HG03432 (cell line): ENCODE results near the gene COL11A2.
A peak's percentile ranks its signal among the peaks of the same experiment; 100 is the strongest.
"Not testable (repeated sequence)": the region's sequence is repeated elsewhere in the genome, so short reads cannot be mapped to it uniquely, and the experiment has no call there.

Source experiments
- ATAC-seq: cut with Tn5 transposase; IDR thresholded peaks from one replicate; pipeline ENCODE4 v1.9.1; 2021; ENCODE audit warnings: mild to moderate bottlenecking, moderate library complexity; ENCODE audit not compliant: unreplicated experiment

The COL11A2 gene

DNA sequence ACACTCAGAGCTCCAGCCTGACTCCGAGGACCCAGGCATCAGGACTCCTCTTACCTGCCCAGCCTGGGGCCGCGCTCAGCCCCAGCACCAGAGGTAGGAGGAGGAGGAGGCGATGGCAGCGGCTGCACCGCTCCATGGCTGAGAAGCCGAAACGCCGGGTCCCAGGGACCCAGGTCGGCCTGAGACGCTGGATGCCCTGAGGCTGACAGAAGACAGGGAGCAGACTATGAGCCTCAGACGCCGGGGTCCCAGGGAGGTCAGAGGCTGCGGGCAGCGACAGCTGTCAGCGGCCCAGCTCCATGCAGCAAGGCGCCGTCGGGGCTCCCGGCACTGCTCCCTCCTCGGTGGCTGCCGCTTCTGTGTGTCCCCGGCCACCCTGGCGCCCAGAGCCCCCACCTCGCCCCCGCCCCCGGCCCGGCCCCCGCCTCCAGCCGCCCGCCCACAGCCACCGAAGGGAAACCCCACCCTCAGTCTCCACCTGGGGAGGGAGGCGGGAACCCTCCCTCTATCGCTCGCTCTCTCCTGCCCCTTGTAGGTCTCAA is at the start of gene COL11A2:
Gene COL11A2 (minus strand): TSS at position 363 of the 542 bp plus-strand sequence. CDS start 227 bp downstream, at position 136.
- ATAC-seq = no peak

GRCh38 chr6:33241968-33242367 is 49.7 kb upstream of the COL11A2 start:
- ATAC-seq = no peak

DNA sequence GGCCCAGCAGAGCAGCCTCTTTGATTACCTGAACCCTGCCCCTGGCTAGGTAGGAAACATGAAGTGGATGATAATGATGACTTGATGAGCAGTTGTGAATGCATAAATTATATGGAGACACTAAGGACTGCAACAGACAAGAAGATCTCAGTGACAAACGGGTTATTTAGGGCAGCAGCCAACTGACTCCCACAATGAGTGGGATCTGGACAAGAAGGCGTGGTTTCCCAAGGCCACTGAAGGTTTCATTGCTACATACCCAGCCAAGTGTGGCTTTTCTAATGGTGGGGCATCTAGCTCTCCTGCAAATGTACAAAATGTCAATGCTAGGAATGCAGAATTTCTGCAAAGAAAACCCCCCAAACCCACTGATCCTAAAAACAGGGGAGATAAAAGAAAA is 45.5 kb upstream of the COL11A2 start:
- ATAC-seq = no peak

DNA sequence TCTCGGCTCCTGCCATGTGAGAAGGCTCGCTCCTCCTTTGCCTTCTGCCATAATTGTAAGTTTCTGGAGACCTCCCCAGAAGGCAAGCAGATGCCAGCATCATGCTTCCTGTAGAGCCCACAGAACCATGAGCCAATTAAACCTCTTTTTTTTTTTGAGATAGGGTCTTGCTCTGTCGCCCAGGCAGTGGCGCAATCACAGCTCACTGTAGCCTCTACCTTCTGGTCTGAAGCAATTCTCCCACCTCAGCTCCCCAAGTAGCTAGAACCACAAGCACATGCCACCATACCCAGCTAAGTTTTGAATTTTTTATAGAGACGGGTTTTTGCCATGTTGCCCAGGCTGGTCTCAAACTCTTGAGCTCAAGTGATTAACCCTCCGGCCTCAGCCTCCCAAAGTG is 44.6 kb upstream of the COL11A2 start:
- ATAC-seq = no peak

GRCh38 chr6:33236328-33236727 is 44.1 kb upstream of the COL11A2 start:
- no peak for ATAC-seq

DNA sequence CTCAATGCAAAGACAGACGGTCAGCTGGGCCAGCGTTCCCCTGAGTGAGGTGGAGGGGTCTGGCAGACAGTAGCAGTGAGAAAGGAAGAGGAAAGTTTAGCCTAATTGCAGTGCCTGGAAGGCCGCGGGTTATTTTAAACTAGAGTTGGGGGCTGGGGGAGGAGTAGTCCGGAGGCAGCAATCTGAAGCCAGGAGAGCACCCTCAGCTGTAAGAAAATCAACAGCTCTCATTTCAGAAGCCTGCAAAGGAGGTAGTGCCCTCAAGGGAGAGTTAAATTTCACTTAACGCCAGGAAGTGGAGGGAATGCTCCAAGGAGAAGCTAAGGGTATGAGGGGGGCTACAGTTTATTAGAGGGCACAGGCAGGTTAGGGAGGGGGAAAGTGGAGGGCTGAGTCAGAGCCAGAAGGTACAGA is 43.0 kb upstream of the COL11A2 start:
- no peak for ATAC-seq

DNA sequence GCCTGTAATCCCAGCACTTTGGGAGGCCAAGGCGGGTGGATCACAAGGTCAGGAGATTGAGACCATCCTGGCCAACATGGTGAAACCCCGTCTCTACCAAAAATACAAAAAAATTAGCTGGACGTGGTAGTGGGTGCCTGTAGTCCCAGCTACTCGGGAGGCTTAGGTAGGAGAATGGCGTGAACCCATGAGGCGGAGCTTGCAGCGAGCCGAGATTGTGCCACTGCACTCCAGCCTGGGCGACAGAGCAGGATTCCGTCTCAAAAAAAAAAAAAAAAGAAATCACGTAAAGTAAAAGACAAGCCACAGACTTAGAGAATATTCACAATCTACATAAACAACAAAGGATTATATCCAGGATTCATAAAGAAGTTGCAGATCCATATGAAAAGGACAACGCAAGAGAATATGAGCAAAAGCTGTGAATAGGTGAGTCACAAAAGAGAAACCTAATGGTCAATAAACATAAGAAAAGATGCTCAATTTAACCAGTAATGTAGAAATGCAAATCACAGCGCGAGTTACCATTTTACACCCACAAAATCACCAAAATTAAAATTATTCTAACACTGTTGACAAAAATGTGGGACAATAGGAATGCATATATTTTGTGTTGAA is 34.3 kb upstream of the COL11A2 start:
- not testable (repeated sequence) for ATAC-seq

DNA sequence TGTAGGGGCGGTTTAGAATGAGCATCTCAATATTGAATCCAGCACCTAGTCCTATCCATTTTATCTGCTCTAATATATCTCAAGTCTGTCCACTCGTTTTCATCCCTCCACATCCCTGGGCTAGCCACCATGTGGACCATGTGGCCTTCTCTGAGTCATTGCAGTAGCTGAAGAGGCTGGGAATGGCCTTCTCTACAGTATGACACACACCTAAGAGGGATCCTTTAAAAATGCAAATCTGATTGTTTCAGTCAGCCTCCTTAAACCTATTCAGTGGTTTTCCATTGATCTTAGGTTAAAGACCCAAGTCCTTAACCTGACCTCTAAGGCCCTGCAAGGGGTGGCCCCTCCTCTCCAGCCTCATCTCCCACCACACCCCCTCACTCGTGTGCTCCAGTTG is 25.4 kb upstream of the COL11A2 start:
- no peak for ATAC-seq

- ATAC-seq = no peak
Observed at GRCh38 chr6:33217246-33217645, 25.0 kb upstream of the COL11A2 start.

GRCh38 chr6:33216117-33216649 is 23.9 kb upstream of the COL11A2 start:
- no peak for ATAC-seq

GRCh38 chr6:33215271-33216116 is 23.2 kb upstream of the COL11A2 start:
- ATAC-seq = no peak

DNA sequence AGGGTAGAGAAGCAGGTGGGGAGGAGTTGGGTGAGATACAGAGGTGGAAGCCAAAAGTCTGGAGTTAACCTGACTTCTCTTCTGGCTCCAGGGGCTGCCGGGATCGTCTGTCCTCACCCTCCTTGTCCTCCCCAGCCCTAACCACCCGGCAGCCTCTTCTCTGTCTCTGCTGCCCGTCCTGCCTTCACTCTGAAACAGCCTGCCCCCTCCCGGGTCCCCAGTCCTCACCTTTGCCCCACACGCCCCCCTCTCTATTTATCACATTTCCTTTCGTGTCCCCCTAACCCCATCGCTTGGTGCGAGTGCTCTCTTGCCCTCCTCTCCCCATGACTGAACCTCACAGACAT is 21.7 kb upstream of the COL11A2 start:
- ATAC-seq = no peak

DNA sequence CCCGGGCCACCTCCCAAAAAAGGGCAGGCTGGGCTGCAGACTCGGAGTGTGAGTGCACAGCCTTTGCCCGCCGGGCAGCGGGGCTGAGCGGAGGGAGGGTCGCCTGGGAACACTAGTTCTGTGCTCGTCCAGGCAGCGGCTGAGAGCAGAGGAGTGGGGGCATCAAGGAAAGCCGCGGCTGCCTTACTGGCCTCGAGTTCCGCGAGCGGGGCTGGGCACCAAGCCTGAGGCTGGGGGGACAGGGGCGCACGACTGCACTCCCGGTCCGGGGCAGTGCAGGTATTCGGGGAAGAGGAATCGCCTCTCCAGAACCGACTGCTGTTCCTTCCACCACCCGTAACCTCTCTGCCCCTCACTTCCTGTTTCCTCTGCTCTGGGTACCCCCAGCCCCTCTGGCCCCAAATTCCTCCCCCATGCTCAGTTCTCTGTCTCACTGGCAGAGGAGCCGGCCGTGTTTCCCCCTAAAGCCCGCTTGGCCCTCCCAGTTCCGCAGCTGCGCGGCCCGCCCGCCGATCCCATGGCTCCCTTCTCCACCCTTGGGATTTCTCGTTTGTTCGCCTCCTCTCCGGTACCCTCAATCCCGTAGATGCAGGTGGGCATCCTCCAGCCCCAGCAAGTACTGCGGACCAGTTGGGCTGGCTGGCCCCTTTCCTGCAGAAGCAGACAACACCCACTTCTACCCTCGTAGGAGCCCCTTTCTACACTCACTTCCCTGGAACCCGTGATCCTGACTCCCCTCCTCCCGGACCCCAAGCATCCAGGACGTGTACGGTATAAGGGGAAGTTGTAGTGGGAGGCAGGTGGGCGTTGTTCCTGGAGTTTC is 21.1 kb upstream of the COL11A2 start:
- no peak for ATAC-seq

DNA sequence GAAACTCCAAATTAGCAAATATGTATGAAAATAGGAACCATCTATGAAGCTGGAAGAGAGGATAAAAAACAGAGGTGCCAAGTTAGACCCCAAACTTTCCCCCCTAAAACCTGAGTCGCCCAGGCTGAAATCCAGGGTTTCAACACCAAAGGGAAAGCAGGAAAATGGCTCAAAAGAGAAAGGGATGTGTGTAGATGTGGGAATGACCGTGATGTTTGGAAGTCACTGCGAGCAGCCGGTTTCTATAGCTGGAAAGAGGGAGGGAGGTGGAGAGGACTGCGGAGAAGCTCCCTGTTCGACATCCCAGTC is 20.5 kb upstream of the COL11A2 start:
- no peak for ATAC-seq

DNA sequence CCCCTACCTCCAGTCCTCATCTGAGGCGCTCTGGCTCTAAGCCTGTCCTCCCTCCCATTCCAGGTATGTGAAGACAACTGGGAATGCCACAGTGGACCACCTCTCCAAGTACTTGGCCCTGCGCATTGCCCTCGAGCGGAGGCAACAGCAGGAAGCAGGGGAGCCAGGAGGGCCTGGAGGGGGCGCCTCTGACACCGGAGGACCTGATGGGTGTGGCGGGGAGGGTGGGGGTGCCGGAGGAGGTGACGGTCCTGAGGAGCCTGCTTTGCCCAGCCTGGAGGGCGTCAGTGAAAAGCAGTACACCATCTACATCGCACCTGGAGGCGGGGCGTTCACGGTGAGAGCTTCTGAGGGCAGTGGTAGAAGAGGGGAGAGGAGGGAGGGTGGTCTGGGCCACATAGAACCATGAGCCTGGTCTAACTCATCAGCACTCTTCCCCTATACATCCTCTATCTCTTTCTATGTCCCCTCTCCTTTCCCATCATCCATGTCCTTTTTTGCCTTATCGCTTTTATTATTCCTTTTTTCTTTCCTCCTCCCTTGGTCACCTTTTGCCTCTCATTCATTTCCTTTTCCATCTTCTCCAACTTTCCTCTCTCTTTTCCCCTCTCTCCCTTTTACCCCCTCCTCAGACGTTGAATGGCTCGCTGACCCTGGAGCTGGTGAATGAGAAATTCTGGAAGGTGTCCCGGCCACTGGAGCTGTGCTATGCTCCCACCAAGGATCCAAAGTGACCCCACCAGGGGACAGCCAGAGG is 19.6 kb upstream of the COL11A2 start:
- no peak for ATAC-seq

GRCh38 chr6:33211136-33211535 is 18.9 kb upstream of the COL11A2 start:
- no peak for ATAC-seq

GRCh38 chr6:33209856-33210255 is 17.6 kb upstream of the COL11A2 start:
- no peak for ATAC-seq

- peak; percentile 52 for ATAC-seq
Observed at GRCh38 chr6:33208091-33208967, 16.1 kb upstream of the COL11A2 start, which contains the start of gene RING1. TSS of gene RING1 (plus strand) at chr6:33208500. CDS start at chr6:33208823, 323 bp downstream.

DNA sequence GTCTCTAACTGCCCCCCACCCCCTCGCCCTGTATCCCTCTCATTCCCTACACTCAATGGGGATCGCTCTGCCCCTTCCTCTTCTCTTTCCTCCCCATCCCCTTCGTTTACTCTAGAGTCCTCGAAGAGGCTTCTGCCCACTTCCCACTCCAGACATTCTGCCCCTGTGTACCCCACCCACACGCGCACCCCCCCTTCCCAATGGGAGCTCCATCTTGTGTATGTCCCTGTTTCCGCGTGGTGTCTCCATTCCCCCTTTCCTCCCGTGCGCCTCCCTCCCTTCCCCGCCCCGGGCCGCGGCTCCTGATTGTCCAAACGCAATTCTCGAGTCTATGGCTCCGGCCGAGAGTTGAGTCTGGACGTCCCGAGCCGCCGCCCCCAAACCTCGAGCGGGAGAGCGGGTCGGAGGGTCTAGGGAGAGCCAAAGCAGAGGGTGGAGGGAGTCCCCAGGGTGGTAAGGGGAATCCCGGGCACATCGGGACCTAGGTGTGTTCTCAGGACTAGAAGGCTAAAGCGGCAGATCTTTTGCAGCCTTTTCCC is 15.4 kb upstream of the COL11A2 start:
- no peak for ATAC-seq
